GM04504 (cell line): ENCODE measurements around the gene ARHGAP29.
A peak's percentile ranks its signal among the peaks of the same experiment; 100 is the strongest.

Experiments used
- DNase-seq: peaks from one replicate; pipeline ENCODE4 v3.0.0-alpha.2; 2012; ENCODE audit warnings: low read depth

The ARHGAP29 gene

DNA sequence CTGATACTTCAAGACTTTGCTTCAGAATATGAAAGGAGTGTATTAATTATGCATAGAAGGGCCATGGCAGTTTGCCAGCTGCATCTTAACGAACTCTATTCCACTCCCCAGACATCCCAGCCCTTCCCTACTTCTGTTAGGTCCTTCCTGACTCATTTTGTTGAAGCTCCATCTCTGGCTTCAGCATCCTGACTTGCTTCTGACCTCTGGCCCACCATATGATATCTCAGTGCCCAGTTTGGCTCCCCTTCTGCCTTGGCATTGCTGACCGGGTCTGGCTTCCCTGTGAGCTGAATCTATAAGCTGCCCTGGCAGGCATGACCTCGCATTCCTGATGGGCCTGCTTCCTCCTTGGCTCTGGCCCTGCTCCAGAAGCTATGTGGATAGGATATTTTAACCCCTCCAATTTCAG is 27.6 kb upstream of the ARHGAP29 start:
- no peak for DNase-seq

DNA sequence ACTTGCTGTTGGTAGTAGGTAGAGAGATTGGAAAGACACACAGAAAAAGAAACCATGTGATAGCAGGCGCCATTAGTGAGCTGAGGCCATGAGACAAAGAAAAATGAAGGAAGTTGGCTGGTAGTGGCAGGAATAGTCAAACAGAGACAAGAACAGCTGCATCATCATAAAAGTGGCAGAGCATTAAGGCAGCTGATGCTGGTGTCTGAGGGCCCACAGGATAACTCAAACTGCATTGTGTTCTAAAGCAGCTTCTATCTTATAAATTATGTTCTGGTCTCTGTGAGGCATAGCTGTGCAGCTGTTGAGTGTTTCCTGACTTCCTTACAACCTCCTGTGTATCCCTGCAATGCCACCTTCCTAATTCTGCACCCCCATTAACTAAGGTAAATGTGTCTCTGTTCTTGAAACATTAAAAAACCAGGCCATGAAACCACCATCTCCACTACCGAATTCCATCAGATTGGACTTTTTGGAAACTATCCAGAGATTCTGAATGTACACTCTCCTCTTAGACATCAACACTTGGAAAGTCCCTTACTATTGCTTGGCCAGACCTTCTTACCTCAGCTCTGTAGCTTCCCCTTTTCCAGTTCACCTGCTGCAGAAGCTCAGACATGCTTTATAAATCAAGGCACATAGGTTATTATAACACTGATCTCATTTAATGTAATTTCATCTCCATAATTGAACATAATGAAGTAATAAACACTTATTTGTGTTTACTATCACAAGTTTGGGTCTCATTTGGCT is 23.4 kb upstream of the ARHGAP29 start:
- no peak for DNase-seq

DNA sequence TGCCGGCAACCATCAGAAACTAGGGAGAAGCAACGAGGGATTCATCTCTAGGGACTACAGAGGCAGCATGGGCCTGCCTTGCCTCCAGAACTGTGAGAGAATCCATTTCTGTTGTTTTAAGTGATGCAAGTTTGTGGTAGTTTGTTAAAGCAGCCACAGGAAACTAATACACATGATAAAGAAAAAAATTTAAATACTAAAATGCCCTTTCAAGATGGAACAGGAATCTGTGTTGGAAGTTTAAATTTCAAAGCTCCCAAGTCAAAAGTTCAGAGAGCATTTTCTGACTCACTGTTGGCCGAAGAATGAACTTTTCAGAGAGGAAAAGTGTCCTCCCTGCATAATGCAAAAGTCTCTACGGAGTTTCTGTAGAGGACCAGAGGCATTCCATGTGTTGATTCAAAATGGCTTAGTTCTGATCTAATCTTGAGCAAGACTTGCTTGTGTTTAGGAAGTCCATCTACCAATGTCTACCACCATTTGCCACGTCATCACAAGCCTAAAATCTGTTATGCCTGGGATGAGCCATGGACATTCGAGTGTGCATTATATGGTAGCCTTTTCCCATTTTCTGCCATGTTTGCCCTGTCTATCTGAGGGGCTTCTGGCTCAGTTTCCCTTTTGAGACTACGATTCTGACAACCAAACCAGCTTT is 22.4 kb upstream of the ARHGAP29 start:
- no peak for DNase-seq

DNA sequence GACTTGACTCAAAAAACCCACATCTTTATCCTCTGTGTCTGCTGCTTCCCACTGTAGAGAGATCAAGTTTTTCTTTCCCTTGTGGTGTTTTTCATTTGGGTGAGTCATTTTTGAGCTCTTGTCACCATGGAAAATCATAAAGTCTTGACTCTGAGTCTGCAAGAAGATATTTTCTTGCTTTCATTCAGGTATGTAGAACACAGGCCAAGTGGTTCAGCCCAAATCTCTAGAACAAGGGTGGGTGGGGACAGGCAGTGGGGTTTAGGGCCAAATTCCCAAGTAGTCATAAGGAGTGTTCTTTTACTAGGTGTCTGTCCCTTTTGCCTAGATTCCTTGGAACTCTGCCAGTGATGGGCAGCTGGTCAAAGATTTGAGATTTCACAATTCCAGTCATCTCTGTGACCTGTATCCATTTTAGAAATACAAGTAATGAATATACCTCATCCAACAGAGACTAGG is 21.5 kb upstream of the ARHGAP29 start:
- DNase-seq = peak; percentile 91

DNA sequence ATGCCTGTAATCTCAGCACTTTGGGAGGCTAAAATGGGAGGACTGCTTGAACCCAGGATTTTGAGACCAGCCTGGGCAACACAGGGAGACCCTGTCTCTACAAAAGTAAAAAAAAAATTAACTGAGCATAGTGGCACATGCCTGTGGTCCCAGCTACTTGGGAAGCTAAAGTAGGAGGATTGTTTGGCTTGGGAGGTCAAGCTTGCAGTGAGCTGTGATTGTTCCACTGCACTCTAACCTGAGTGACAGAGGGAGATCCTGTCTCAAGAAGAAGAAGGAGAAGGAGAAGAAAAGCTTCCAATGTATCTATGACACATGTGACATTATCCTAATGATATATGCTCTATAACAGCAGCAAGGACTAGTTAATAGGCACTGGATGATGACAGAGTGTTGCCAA is 20.1 kb upstream of the ARHGAP29 start:
- DNase-seq = no peak

DNA sequence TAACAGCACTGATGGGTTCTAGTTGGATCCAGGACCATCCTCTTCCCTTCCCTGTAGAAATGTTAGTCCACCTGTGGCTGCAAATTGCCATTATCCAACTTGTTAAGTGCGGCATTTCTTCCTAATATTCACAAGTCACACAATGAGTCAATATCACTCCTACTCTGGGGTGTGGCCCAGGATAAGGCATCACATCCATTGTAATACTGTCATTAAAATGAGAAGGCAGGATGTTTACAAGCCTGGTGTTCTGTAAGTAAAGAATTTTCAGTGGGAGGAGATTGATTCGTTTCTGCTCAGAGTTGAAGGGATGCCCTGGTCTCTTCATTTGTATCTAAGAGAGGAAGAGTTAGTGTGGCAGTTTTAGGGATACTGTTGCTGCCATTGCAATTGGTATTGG is 18.1 kb upstream of the ARHGAP29 start:
- DNase-seq = no peak

DNA sequence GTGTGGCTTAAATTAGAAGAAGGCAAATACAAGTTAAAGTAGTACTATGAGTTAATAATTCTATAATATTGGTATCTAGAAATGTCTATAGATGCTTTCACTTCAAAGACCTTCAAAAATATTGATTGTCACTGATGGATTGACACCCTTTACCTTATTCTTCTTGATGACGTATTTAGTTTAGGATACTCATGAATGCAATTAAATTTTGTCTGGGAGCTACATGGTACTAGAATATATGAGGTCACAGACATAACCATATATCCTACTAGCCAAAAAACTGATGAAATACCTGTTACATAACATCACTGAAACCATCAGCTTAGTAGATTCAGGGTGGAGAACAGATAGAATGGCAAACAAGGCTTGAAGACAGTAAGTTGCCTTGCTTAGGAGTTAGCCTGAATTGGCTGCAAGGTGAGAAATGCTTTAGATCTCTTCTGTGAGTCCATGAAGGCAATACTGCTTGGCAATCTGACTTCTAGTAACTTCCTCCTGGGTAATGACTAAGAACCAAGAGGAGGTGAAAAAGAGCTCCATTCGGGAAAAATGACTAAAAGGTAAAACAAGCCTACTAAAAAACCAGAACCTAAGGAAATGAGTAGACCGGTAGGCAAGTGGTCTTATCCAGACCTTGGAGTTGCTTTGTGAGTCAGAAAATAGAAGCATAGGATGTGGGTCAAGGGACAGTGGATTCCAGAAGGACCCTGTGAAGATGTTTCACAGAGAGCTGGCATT is 16.9 kb upstream of the ARHGAP29 start:
- no peak for DNase-seq

DNA sequence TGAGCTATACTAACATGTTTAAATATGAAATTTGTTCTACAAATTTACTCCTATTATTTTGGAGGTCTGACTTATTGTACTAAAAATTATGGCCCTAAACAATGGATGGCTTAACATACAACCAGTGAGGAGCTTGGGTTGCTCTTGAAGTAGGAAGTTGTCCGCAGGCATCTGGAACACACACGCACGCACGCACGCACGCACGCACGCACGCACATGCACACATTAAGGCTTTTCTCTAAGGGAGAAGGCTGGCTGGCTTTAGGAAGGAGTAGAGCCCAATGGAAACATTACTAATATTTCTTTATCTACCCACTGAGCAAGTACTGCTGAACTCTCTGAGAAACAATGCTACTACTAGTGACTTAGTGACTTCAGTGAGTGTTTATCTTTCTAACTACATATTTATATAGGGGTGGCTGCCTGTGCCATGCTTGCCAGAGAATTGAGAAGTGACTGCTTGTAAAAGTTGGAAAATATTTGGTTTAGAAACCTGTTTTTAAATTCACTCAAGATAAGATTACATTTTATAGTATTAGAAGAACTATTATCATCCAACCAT is 16.2 kb upstream of the ARHGAP29 start:
- no peak for DNase-seq

DNA sequence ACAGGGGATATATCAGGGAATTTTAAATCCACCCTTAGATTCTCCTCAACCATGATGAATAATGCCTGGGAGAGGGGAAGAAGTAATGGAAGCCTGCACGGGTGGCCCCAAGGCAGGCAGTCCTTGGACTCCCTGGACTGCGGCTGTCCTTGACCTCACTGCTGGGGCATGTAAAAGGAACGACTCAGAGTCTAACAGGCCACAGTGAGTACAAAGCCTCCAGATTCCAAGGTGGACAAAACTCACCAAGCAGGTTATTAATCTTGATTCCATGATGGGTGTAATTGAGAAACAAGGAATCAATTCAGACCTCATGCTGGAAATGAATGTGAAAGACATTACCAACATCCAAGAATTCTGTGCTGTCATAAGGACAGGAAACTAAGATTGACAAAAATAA is 13.0 kb upstream of the ARHGAP29 start:
- DNase-seq = no peak

DNA sequence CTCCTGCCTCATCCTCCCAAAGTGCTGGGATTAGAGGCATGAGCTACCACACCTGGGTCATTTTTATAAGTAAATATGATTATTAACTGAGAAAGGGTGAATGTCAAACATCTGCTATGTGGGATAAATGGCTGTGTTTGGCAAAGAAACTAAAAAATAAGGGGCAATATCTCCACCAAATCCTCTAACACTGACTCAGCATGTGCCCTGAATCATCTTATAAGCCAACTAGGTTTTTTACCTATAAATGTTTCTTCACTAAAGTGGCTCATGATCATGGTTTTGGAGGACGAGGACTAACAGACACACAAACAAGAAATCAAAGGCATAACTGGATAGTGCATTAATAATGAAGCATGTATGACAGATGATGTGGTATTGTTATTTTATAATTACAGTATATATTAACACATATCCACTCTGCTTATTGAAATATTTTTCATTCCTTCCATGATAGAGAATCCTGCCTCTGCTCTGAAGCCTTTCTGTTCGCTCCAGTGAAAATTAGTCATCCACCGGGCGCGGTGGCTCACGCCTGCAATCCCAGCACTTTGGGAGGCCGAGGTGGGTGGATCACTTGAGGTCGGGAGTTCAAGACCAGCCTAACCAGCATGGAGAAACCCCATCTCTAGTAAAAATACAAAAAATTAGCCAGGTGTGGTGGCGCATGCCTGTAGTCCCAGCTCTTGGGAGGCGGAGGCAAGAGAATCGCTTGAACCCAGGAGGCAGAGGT is 11.7 kb upstream of the ARHGAP29 start:
- no peak for DNase-seq

DNA sequence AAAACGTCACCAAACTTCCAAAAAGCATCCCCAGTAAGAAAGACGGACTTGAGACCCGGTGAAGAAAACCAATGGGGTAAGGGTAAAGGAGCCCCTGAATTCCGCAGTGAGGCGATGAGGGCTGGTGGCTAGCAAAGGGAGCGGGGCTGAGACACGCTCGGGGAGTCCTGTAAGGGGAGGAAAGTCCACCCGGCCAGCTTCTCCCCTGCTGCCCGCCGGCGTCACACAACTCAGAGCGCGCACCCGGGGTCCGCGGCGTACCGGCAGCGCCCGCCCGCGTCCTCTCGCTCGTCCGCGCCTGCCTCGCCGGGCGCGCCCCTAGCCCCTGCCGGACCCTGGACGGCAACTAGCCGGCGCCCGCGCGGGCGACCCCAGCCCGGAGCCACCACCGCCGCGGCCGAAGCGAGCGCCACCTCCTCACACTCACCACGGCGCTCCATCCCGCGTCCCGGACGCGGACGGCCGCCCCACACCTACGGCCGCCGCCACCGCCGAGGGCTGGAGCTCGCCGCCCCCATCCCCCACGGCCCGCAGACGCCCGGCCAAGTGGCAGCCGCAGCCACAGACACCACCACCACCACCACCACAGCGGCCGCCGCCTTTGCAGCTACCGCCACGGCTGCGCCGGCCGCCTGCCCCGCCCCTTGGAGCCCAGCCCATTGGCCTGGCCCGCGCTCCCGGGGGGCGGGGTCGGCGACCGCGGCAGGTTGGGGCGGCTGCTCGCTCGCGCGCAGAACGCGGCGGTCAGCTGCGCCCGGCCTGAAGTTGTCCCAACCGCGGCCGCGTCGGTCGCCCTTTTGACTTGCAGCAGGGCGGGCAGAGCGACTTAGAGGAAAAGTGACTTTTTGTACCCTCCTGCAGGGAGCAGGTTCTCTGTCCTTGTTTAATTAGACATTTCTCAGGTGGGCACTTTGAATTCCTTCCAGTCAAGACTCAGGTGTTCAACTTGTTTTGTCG is 10.0 kb upstream of the ARHGAP29 start:
- DNase-seq = no peak

DNA sequence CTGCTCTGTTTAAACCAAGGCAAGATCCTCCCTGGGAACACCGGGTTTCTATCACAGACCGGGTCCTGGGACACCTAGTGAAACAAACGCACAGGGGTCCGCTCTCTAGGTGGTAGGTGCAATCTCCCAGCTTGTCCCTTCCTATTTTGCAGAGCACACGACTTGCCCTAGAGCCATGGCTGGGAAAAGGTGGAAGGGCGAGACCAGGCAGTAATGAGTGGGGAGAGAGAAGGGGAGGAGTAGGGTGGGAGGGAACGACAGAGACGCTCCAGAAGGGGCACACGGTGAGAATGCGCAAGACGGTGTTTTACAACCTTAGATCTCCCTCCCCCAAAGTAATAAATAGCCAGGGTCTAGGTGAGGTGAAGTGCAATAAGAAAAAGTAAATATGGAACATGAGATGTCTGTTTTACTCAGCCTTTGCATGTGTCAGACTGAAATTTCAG is 9.3 kb upstream of the ARHGAP29 start:
- DNase-seq = no peak

DNA sequence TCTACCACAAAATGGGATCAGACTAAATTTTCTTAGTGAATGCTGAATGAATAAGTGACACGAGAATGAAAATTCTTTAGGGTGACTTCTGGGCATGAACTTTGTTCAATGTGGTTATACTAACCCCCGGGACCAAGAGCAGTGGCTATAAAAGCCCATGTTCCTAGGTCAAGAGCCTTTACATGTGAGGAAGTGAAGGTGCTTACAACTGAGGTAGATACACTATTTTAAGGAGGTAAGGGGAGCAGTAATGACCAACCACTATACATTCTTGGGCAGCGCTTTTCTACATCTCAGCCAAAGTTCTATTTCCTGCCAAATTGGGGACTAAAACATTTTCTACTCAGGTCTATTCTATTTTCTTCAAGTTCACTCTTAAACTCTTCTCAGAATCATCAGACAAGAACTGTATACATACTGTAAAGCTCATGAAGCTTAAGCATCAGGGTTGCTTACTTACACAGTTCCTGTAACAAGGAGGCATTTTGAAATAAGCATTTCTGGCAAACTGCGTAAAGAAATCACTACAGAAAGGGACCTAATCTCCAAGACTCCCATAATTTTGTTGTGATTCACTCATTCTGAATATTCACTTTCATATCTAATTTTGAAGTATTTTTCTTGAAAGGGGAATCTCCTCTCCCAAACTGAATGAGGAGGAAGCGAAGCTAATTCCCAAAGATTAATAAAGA is 8.5 kb upstream of the ARHGAP29 start:
- DNase-seq = no peak

DNA sequence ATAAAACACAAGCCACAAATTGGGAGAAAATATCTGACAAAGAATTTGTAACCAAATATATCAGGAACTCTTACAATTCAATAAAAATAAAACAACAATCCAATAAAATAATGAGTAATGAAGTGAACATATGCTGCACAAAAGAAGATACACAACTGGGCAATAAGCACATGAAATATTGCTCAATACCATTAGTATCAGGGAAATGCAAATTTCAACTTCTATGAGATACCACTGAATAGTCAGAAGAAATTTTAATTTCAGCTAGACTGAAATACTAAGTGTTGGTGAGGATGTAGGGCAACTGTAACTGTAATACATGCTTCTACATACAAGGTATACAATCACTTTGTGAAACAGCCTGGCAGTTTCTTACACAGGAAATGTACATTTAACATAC is 7.4 kb upstream of the ARHGAP29 start:
- no peak for DNase-seq

DNA sequence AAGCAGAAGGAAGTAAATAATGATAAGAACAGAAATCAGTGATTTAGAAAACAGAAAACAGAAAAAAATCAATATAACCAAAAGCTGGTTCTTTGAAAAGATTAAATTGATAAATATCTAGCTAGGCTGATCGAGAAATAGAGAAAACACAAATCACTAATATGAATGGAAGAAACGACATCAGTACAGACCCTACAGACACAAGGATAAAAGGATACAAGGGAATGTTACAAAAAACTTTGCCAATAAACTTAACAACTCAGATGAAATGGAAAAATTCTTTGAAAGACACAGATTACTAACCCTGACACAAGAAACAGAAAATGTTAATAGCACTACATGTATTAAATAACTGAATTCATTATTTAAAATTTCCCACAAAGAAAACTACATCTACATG is 6.3 kb upstream of the ARHGAP29 start:
- no peak for DNase-seq

DNA sequence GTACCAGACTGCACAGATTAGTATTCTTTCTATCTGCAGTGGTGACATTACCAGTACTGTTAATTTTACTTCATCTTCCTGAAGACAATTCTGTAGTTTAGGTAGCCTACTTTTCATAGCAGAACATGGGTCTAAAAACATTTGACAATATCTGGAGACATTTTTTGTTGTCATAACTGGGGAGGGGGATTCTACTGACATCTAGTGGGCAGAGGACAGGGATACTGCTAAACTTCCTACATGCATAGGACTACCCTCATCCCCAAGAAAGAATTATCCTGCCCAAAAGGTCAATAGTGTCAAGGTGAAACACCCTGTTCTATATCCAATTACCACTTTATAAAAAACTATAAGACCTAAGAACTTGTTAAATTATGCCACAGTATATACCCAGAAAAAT is 3.4 kb upstream of the ARHGAP29 start:
- no peak for DNase-seq

DNA sequence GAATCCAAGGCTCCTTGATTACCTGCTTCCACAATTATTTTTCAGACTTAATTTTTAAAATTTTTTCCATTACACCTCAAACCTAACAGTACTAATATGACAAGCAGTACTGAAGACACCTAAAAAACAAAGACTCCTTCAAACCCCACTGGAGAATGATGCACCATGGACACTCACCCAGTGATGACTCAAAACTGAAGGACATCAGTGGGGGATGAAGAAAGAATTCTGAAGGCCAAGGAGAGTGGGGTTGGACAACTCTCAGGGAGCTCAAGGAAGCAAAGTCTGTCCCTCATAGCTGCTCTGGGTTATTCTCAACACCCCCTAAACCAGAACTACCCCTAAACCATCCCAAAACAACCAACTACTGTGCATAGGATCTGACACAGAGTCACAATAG is 2.4 kb upstream of the ARHGAP29 start:
- DNase-seq = no peak

DNA sequence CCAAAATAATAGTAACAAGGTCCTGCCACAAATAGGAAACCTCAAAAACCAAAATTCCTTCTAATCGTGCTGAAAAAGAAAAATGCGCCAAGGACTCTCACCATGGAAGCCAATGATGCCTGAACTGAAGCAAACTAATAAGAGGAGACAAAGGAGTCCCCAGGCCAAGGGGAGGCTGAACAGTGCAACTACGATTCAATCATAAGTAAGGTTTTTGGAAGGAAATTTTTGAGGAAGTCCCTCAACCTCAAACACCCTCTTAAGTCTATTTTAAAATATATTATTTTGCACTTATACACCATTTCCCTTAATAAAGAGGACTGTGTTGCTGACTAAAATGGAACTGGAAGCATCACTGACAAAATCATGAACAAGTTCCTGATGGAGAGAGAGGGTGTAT is 1.7 kb upstream of the ARHGAP29 start:
- DNase-seq = no peak

DNA sequence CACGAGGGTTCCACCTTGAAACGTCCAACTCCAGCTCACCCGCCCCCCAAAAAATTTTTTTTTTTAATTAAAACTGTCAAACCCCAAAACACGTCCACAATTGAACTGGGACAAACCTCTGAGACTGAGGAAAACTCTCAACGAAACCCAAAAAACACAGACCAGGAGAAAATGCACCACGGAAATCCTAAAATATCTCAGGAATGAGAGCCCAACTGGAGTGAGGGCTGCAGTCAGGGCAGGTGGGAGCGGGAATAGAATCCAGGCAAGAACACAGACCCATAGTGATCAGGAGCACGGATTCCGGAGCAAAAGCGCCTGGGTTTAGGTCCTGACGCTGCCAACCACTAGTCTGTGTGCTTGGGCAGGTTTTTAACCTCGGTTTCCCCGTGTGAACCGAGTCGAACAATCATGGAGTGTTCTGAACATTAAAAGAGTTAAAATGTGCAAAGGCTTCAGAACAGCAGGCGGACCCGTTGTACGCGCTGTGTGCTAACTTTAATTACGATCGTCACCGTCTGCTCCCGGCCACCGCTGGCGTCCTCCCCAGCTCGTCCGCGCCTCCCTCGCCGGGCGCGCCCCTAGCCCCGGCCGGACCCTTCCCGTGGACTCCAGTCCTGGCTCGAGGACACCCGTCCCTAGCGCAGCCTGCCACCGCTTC is 624 bp downstream of the ARHGAP29 start:
- peak; percentile 14 for DNase-seq

DNA sequence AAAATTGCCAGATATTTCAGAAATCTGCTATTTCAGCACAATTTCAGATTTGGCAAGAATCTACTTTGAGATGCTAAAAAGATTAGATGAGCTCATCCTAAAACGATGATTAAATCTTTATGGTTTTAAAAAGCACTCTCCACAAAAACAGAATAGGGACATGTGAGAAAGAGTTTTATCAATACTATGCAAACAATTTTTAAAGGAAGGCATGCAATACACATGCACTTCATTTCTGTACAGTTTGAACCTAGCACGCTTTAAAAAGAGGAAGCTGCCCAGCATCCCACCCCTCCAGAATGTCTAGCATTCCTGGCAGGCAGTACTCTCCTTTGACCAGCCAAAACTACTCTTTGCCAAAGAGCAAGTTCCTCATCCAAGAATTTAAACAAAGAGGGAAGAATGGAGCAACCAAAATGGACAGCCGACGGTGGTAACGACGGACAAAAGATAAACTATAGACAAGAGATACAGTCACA is 1.3 kb downstream of the ARHGAP29 start:
- DNase-seq = no peak
